ENCODE data around the gene USPL1.
"Not testable (repeated sequence)": the region's sequence is repeated elsewhere in the genome, so short reads cannot be mapped to it uniquely, and the experiment has no call there.

Gene USPL1

DNA sequence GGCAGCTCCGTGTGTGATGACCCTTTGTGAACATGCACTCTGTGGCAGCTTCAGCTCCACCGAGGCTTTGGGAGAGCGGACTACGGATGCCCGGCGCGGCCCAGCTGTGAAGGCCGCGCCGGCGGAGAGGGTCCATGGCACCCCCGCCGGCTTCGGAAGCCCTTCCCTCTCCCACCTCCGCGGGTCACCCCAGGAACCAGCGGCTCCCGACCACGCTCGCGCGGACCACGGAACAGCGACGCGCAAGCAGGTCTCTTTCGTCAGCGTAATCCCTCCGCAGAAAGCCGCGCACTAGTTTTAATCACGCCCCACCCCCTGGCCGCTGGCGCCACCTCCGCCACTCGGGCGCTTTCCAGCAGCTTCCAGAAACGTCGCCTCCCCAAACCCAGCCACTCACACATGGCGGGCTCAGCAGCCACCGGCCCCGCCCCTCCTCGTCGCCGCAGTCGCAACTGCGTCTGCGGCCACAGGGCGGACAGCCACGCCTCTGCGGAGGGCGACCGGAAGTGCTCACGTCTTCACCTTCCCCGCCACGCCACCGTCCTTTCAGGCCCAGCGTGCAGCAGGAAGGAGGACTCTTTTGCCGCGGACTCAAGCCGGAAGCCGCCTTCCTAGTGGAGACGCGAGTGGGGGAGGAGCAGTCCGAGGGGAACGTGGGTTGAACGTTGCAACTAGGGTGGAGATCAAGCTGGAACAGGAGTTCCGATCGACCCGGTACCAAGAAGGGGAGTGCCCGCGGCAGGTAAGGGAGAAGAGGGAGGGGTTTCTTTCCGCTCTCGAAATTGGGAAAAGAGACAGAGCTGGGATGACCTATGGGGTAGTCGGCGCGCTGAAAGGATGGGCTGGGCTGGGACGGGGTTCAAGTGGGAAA lies at the start of gene USPL1:
Gene USPL1 (plus strand): TSS at position 606 of the 871 bp plus-strand sequence. CDS start 3,221 bp downstream, outside the sequence.
- peak; percentile 97 to 98 for DNase-seq (ENCODE audit: low read depth in 2 of 2)

GRCh38 chr13:30569901-30570576 lies 47.7 kb upstream of the USPL1 start:
- DNase-seq (ENCODE audit: low read depth in 2 of 2), result no peak

DNA sequence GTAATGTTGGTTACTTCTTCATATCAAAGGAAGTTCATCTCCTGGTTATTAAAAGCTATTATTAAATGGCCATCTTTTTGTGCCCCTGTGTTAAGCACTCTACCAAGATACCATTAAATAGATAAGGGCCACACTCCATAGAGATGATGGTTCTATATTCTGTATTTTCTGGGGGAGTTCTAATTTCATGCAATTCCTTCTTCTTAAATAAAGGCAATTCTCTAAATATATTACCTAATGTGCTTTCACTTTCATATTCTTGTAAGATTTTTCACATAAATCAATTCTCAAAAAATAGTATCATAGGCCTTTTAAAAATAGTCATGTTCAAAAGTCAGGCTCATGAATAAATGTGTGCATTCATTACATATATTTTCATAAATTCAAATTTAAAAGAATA lies 47.0 kb upstream of the USPL1 start:
- no peak for DNase-seq (ENCODE audit: low read depth in 2 of 2)

GRCh38 chr13:30572859-30573275 lies 44.9 kb upstream of the USPL1 start:
- DNase-seq (ENCODE audit: low read depth in 2 of 2), result no peak

DNA sequence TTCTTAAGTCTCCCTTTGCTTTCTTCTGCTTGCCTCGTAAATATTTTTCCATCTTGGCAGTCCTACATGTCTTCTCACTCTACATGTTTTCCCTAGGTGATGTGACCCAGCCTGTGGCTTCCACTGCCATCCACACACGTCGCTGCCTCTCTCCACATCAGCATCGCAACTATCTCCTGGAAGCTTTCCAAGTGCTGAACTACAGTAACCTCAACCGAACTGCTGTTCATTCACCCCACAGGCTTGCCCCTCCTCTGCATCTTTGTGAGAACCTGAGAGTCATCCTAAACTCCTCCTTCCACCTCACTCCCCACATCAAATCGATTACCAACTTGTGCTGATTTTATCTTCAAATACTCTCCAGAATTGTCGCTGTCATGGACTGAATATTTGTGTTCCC lies 41.2 kb upstream of the USPL1 start:
- peak in 1 of 2 experiments; percentile 10 for DNase-seq (ENCODE audit: low read depth in 2 of 2)

- DNase-seq (ENCODE audit: low read depth in 2 of 2), result peak in 1 of 2 experiments; percentile 19
Measured at GRCh38 chr13:30577401-30577852, 40.3 kb upstream of the USPL1 start.

DNA sequence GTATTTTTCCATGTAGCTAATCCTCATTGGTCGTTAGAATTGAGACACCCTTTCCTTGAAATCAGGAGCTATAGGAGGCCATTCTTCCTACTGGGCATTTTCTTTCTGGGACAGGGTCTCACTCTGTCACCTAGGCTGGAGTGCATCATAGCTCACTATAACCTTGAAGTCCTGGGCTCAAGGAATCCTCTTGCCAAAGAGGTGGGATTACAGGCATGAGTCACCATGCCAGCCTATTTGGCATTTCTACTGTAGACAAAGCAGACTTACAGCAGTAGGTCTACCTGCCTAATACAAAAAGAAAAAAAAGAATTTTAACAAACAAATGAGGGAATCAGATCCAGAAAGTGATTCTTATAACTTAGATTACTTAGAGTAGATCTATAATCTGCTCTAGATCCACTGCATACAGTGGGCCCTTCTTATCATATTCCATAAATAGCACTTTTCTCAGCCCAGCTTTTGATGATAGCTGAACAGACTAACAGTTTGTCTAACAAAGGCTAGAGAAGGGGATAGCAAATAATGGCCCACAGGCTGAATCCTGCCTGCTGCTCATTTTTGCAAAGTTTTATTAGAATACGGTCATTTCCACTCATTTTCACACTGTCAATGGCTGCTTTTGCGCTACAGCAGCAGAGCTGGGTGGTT lies 36.7 kb upstream of the USPL1 start:
- no peak for DNase-seq (ENCODE audit: low read depth in 2 of 2)

DNA sequence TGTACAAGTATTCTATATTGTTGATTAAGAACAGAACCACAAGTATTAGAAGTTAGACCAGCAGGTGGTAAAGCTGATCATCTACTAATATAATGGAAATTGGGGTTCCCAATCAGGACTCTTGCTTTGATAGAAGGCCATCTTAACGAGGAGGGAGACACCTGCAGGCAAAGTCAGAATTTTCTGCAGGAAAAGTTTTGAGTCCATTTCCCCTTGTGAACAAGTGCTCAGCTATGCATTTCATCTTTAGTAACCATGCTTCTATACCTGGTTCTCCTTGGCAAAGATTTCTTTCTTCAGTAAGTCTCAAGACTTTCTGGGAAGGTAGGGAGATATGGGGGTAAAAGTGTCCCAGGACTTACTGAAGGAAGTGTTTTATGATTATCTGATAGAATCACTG lies 36.1 kb upstream of the USPL1 start:
- DNase-seq (ENCODE audit: low read depth in 2 of 2), result no peak

DNA sequence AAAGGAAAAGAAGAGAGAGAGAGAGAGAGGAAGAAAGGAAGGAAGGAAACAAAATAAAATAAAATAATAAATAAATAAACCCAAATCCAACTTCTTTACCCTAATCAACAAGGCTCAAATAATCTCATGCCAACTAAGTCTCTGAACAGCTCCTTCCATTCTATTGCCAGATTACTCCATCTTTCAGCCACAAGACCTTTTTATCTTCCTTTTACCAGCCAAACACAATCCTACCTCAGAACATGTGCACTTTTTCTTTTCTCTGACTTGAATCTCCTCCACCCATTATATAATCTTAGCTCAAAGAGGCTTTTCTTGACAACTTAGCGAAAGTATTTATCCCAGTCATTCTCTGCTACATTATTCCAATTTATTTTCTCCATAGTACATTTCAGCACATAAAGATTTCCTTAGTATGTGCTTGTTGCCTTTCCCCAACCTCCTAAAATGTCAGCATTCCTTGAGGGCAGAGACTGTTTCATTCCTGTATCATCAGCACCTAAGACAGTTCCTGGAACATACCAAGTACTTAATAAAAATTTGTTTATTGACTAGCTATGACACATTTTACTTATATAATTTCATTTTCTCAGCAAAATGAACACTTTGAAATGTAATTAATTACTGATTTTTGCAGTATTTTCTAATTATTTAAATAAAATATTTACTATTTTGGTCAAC lies 33.5 kb upstream of the USPL1 start:
- DNase-seq (ENCODE audit: low read depth in 2 of 2), result no peak

DNA sequence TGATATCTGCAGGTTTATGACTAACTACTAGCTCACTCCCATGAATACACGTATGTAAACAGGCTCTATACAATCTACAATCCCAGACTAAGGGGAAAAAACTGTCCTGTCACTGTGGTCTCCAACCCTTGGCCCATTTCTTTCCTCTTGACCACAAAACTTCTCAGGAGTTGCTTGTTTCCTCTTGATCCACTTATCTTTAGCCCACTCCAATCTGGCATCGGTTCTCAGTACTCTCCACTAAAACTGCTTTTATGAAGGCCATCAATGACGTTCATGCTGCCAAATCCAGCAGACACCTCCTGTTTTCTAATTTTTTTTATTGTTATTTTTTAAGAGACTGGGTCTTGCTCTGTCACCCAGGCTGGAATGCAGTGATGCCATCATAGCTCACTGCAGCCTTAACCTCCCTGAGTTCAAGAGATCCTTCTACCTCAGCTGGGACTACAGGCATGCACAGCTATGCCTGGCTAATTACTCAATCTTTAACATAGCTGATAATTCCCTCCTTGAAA lies 31.9 kb upstream of the USPL1 start:
- no peak for DNase-seq (ENCODE audit: low read depth in 2 of 2)

- no peak for DNase-seq (ENCODE audit: low read depth in 2 of 2)
Measured at GRCh38 chr13:30587231-30587630, 30.5 kb upstream of the USPL1 start.

DNA sequence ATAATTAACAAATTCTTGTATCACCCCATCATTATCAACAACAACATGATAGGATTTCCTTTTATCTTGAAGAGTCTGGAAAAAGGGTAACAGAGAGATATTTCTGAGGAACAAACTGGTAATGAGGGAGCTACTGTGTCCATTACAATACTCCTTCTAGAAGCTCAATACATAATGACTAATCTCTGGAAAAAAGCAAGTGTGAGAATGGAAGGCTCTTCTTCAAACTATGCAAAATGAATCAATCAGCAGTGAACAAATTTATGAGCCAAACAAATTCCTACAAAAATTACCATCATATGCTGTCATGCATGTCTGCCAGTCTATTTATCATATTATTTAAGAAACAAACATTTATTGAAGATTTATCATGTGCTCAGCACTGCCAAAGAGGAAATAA lies 30.0 kb upstream of the USPL1 start:
- DNase-seq (ENCODE audit: low read depth in 2 of 2), result no peak

- no peak for DNase-seq (ENCODE audit: low read depth in 2 of 2)
Measured at GRCh38 chr13:30593001-30593400, 24.7 kb upstream of the USPL1 start.

GRCh38 chr13:30600496-30600895 lies 17.2 kb upstream of the USPL1 start:
- no peak for DNase-seq (ENCODE audit: low read depth in 2 of 2)

DNA sequence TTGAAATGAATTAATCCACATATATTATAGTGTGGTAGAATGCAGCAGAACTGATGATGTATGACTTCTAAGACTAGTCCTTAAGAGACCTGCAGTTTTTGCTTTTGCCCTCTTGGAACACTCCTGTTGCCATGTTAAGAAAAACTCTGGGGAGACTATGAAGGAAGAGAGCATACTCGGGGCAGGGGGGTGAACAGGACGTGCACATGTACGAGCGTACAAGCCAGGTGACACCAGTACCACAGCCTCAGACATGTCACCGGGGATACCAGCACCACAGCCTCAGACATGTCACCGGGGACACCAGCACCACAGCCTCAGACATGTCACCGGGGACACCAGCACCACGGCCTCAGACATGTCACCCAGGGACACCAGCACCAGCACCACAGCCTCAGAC lies 15.9 kb upstream of the USPL1 start:
- DNase-seq (ENCODE audit: low read depth in 2 of 2), result no peak

- no peak for DNase-seq (ENCODE audit: low read depth in 2 of 2)
Measured at GRCh38 chr13:30605052-30605451, 12.7 kb upstream of the USPL1 start.

- DNase-seq (ENCODE audit: low read depth in 2 of 2), result not testable (repeated sequence)
Measured at GRCh38 chr13:30607186-30607585, 10.5 kb upstream of the USPL1 start.

DNA sequence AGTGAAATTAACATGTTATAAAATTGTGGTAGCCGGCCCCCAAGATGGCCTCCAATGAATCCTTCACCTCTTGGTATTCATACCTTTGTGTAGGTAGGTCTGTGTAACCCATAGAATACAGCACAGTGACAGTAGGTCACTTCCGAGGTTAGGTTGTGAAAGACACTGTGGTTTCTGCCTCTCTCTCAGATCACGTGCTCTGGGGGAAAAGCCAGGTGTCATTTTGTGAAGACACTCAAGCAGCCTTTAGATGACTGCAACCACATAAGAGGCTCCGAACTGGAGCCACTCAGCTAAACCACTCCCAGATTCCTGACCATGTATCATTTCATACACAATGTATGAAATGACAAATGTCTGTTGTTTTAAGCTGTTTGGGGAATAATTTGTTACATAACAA lies 9.8 kb upstream of the USPL1 start:
- DNase-seq (ENCODE audit: low read depth in 2 of 2), result peak in 1 of 2 experiments; percentile 10

GRCh38 chr13:30608364-30608763 lies 9.4 kb upstream of the USPL1 start:
- no peak for DNase-seq (ENCODE audit: low read depth in 2 of 2)

DNA sequence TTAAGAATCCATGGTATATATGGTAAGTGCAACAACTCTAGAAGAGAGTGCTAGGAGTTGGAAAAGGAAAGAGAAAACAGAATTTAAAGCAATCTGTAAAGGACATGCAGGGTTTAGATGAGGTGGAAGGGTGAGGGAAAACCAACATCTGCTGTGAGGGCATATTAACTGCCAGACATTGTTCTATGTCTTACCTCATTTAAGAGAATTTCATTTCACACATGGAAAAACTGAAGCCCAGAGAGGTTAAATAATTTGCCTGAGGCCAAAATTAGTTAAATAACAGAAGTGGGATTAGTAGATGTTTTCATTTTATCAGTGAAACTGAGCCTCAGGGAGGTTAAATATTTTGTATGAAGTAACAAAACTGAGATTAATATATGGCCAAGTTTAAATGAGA lies 7.4 kb upstream of the USPL1 start:
- DNase-seq (ENCODE audit: low read depth in 2 of 2), result no peak

- DNase-seq (ENCODE audit: low read depth in 2 of 2), result no peak
Measured at GRCh38 chr13:30615481-30615865, 2.2 kb upstream of the USPL1 start.

Data from stimulated activated CD4-positive, alpha-beta T cell treated with anti-CD3 and anti-CD28 coated beads, Interleukin-12 subunit alpha, Interleukin-12 subunit beta, amount 100 ng/mL, for 24 hours (primary cell).